Right lobe of liver (tissue), 6 donors: ENCODE measurements around the gene BUB3. TPM values are rescaled to one million over a fixed set of nuclear protein-coding genes. Genes with fewer than 3 reads are reported as not detected.

Experiments used
- ATAC-seq, 4 donors: fragments of 200-7000 bp; cut with Tn5 transposase; one replicate each; pipeline ENCODE4 v1.9.1; 2020; ENCODE audit warnings: mild to moderate bottlenecking in 4 of 4, moderate library complexity in 4 of 4
- DNase-seq, 3 donors: peaks; one replicate each; pipeline ENCODE4 v3.0.0-alpha.2; 2020
- H3K27ac ChIP-seq, 3 donors: fragments of 200-600 bp; one replicate each; pipeline ENCODE4 v1.8.0; 2022
- H3K27me3 ChIP-seq, 2 donors: fragments of 200-600 bp; one replicate each; pipeline ENCODE4 v1.8.0; 2022
- H3K36me3 ChIP-seq, 4 donors: fragments of 200-600 bp; sonication (generic) in 1 of 4; one replicate each; pipeline versions ENCODE4 v1.5.1 to v1.8.0; 2017 to 2022; ENCODE audit warnings: control low read depth in 1 of 4
- H3K4me1 ChIP-seq, 4 donors: fragments of 200-600 bp; sonication (generic) in 1 of 4; one replicate each; pipeline versions ENCODE4 v1.5.1 to v1.8.0; 2017 to 2022; ENCODE audit warnings: control low read depth in 1 of 4
- H3K4me3 ChIP-seq, 3 donors: fragments of 200-600 bp; one replicate each; pipeline ENCODE4 v1.8.0; 2022
- H3K9me3 ChIP-seq, 4 donors: fragments of 200-600 bp; sonication (generic) in 1 of 4; one replicate each; pipeline versions ENCODE4 v1.5.1 to v1.8.0; 2017 to 2022; ENCODE audit warnings: control low read depth in 1 of 4
- CTCF ChIP-seq, 4 donors: fragments of 200-600 bp in 3 of 4; fragments of 450-650 bp in 1 of 4; IDR thresholded peaks; one replicate each; pipeline versions ENCODE4 v1.5.1 to v1.8.0; 2016 to 2022; ENCODE audit warnings: antibody characterized with exemption in 4 of 4, mild to moderate bottlenecking in 2 of 4
- POLR2A ChIP-seq: fragments of 450-650 bp; IDR thresholded peaks from one replicate; pipeline ENCODE4 v1.6.1; 2017; ENCODE audit warnings: antibody characterized with exemption, mild to moderate bottlenecking
- WGBS: methylation state at CpG from one replicate; pipeline ENCODE4 v1.1.6; 2018; ENCODE audit warnings: low coverage, low lambda C conversion rate; ENCODE audit not compliant: insufficient coverage; ENCODE audit errors: missing lambda C conversion rate; 5-methylcytosine and 5-hydroxymethylcytosine counted together
- intact Hi-C, 2 donors: fragments of 100-400 bp; cut with DNase I; formaldehyde crosslinking; loops; one replicate each; pipeline versions ENCODE4 v1.11.2 to v1.14.1; 2022
- total RNA-seq, 6 experiments: library from RNA; depleted of rRNA in 2 of 6; stranded (reverse); fragments of >200 nt in 2 of 6; fragmentation: NEBNext Ultra II Directional in 3 of 6; extraction: Animal tissue kit (Norgen Biotek cat#: 25700) in 3 of 6; gene quantifications; one replicate each; pipeline versions ENCODE4 v1.1.0 to v1.2.4, GENCODE V29; 2016 to 2023
- donor health status: DM: no; HTN: yes; CAD: no.
- donor health status: DM: no; HTN: no; CAD: no.
- donor health status: DM: no; HTN: no; CAD: no.
- donor health status: DM: no; HTN: yes; CAD: no.
- donor health status: DM: no; HTN: yes; CAD: no.

Gene BUB3
- total RNA-seq, 6 experiments from 2014 or later: 24.1 to 50.9 (median 31.2) TPM

GRCh38 chr10:123187781-123188180, 33.6 kb downstream of the BUB3 start:
- Histone ChIP-seq H3K36me3 (no peaks in the 10 kb centered on the region), H3K9me3 (no peaks in the 10 kb centered on the region), H3K27ac (no peak overlapping the region), H3K27me3 (no peaks in the 10 kb centered on the region), H3K4me1 (no peaks in the 10 kb centered on the region), H3K4me3 (no peak overlapping the region)
- TF ChIP-seq POLR2A (no peak), CTCF (IDR thresholded peaks at IDR 0.05) (no peak)
- ATAC-seq (no peak), DNase-seq (no peak)
- intact Hi-C loops: no loop called here
- 99% methylated on average over 5 of the region's 5 CpGs for WGBS

GRCh38 chr10:123191886-123192285, 37.7 kb downstream of the BUB3 start:
- H3K27ac ChIP-seq: no peak overlapping the region
- TF ChIP-seq CTCF (IDR thresholded peaks at IDR 0.05) (no peak), POLR2A (no peak)
- no peak for DNase-seq
- intact Hi-C loops: no loop called here
- no peaks in the 10 kb centered on the region for H3K4me1 ChIP-seq
- no peaks in the 10 kb centered on the region for H3K9me3 ChIP-seq
- WGBS: 100% methylated on average over 2 of the region's 8 CpGs
- H3K27me3 ChIP-seq: no peaks in the 10 kb centered on the region
- no peak for ATAC-seq
- H3K36me3 ChIP-seq: no peaks in the 10 kb centered on the region
- H3K4me3 ChIP-seq: no peak overlapping the region

GRCh38 chr10:123194056-123194455, 39.9 kb downstream of the BUB3 start:
- intact Hi-C loops: no loop called here
- WGBS: 98% methylated on average over 8 of the region's 9 CpGs
- Histone ChIP-seq H3K4me1 (no peaks in the 10 kb centered on the region), H3K27me3 (no peaks in the 10 kb centered on the region), H3K9me3 (no peaks in the 10 kb centered on the region), H3K27ac (no peak overlapping the region), H3K36me3 (no peaks in the 10 kb centered on the region), H3K4me3 (no peak overlapping the region)
- TF ChIP-seq POLR2A (no peak), CTCF (IDR thresholded peaks at IDR 0.05) (no peak)
- DNase-seq (no peak), ATAC-seq (no peak)

GRCh38 chr10:123200531-123200930, 46.3 kb downstream of the BUB3 start:
- Histone ChIP-seq H3K27me3 (no peaks in the 10 kb centered on the region), H3K36me3 (no peaks in the 10 kb centered on the region), H3K4me1 (peaks cover 0 to 17% (median 10%) of the 10 kb centered on the region in 4 donors), H3K9me3 (no peaks in the 10 kb centered on the region), H3K4me3 (no peak overlapping the region), H3K27ac (no peak overlapping the region)
- intact Hi-C loops: no loop called here
- 90% methylated on average over 5 of the region's 6 CpGs for WGBS
- TF ChIP-seq CTCF (IDR thresholded peaks at IDR 0.05): no peak
- no peak for TF ChIP-seq POLR2A
- no peak for DNase-seq
- ATAC-seq: no peak

- no peak for ATAC-seq
- Histone ChIP-seq H3K9me3 (no peaks in the 10 kb centered on the region), H3K4me1 (peaks cover 0 to 17% (median 10%) of the 10 kb centered on the region in 4 donors), H3K36me3 (no peaks in the 10 kb centered on the region), H3K4me3 (no peak overlapping the region), H3K27ac (no peak overlapping the region), H3K27me3 (no peaks in the 10 kb centered on the region)
- TF ChIP-seq POLR2A: no peak
- TF ChIP-seq CTCF (IDR thresholded peaks at IDR 0.05): no peak
- WGBS: 100% methylated on average over 6 of the region's 8 CpGs
- intact Hi-C loops: no loop called here
- DNase-seq: no peak
Measured at GRCh38 chr10:123202506-123202905, 48.3 kb downstream of the BUB3 start.
